A673 (cell line): ENCODE data around the gene WDFY3. TPM values are rescaled to one million over a fixed set of nuclear protein-coding genes. Genes with fewer than 3 reads are reported as not detected.

ENCODE experiments used
- BruUV-seq: library from RNA; stranded (reverse); fragments of 400-500 nt; replicated peaks from 2 replicates; lab custom pipeline; 2021; lab: Mats Ljungman, UMichigan
- CTCF ChIA-PET: fragments of 300-600 bp; sonication (Branson Sonifier 250); formaldehyde crosslinking; loops from one replicate; lab custom pipeline; 2022; ENCODE audit warnings: antibody characterized with exemption; lab: Charles Lee
- POLR2A ChIA-PET: fragments of 300-600 bp; sonication (Branson Sonifier 250); formaldehyde crosslinking; loops from one replicate; lab custom pipeline; 2022; ENCODE audit warnings: antibody characterized with exemption; ENCODE audit not compliant: low non-redundant PET; lab: Charles Lee
- DNase-seq: peaks from one replicate; pipeline ENCODE4 v3.0.0-alpha.2; 2015; ENCODE audit warnings: low spot score
- H3K27ac ChIP-seq: fragments of 200-600 bp; sonication (generic); 2 replicates; pipeline ENCODE4 v1.5.1; 2016; ENCODE audit warnings: mixed run types, low read depth, mild to moderate bottlenecking, mixed read lengths, antibody characterized with exemption, low read length; ENCODE audit not compliant: poor library complexity, severe bottlenecking
- H3K27me3 ChIP-seq: fragments of 200-600 bp; sonication (generic); replicated peaks from 2 replicates; pipeline ENCODE4 v1.6.1; 2017; ENCODE audit warnings: mixed run types, low read depth, mild to moderate bottlenecking, mixed read lengths, antibody characterized with exemption, low read length; ENCODE audit not compliant: insufficient read depth, poor library complexity
- H3K36me3 ChIP-seq: fragments of 200-600 bp; sonication (generic); 2 replicates; pipeline ENCODE4 v1.6.1; 2016; ENCODE audit warnings: mixed run types, mild to moderate bottlenecking, mixed read lengths, antibody characterized with exemption, low read length; ENCODE audit not compliant: insufficient read depth, poor library complexity, severe bottlenecking
- H3K4me1 ChIP-seq: fragments of 200-600 bp; sonication (generic); 2 replicates; pipeline ENCODE4 v1.6.1; 2017; ENCODE audit warnings: mixed run types, mild to moderate bottlenecking, mixed read lengths, antibody characterized with exemption, low read length; ENCODE audit not compliant: insufficient read depth, poor library complexity, severe bottlenecking
- H3K4me3 ChIP-seq: fragments of 200-600 bp; sonication (generic); 2 replicates; pipeline ENCODE4 v1.5.1; 2016; ENCODE audit warnings: low read depth, mixed run types, mild to moderate bottlenecking, mixed read lengths, low read length; ENCODE audit not compliant: poor library complexity, severe bottlenecking
- H3K9me3 ChIP-seq: fragments of 200-600 bp; sonication (generic); 2 replicates; pipeline ENCODE4 v1.6.1; 2016; ENCODE audit warnings: mixed run types, low read depth, mild to moderate bottlenecking, mixed read lengths, antibody characterized with exemption, low read length; ENCODE audit not compliant: poor library complexity, severe bottlenecking
- CTCF ChIP-seq: fragments of 300-800, 200-600 bp; sonication (generic); conservative IDR thresholded peaks from 2 replicates; pipeline ENCODE4 v1.5.1; 2017; ENCODE audit warnings: low read depth, mild to moderate bottlenecking, antibody characterized with exemption, low read length, moderate library complexity, mixed read lengths
- EZH2 ChIP-seq: fragments of 200-600 bp; sonication (generic); IDR thresholded peaks from 2 replicates; pipeline ENCODE4 v1.6.1; 2017; ENCODE audit warnings: borderline replicate concordance, low read depth, mild to moderate bottlenecking, mixed read lengths, antibody characterized with exemption, low read length; ENCODE audit not compliant: poor library complexity, severe bottlenecking
- intact Hi-C: fragments of 100-400 bp; cut with micrococcal nuclease; formaldehyde crosslinking; loops from one replicate; pipeline ENCODE4 v1.10.0; 2022; ENCODE audit not compliant: unreplicated experiment
- total RNA-seq: library from RNA; stranded (reverse); gene quantifications from 2 replicates; pipeline ENCODE4 v1.2.3, GENCODE V29; 2021

Gene WDFY3
- total RNA-seq, 1 experiment from 2014 or later: 43.4 TPM

DNA sequence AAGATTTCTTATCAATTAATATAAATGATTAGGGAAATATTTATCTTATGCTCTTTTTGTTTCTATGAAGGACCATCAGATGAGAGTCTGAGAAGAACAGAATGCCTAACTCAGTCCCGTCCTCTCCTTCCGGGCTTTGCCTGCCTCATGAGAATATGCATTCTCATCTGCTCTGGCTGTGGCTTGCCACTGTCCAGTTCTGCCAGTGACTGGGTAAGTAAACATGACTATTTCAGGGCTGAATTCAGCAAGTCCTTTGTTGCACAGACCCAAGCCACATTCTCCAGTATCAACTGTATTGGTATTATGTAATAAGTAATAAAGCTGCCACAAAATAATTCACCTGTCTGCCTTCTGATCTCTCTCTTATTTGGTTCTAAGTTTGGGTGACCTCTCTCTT lies 110.7 kb downstream of the WDFY3 start:
- ChIA-PET POLR2A (no interaction called here), CTCF (no interaction called here)
- no peaks in the 10 kb centered on the region for H3K9me3 ChIP-seq
- no peak for TF ChIP-seq CTCF
- no peak for TF ChIP-seq EZH2
- intact Hi-C loops: loop anchor here (10.0 kb wide), 1 partner anchor 109 kb away; the partner anchor contains the start of gene WDFY3
- peaks cover 18% of the 10 kb centered on the region for H3K4me1 ChIP-seq
- no peaks in the 10 kb centered on the region for H3K36me3 ChIP-seq
- no peak for DNase-seq
- H3K27ac ChIP-seq: no peak overlapping the region
- no peaks in the 10 kb centered on the region for H3K27me3 ChIP-seq
- no TSS peak for BruUV-seq
- H3K4me3 ChIP-seq: no peak overlapping the region

GRCh38 chr4:84852081-84852480 lies 114.4 kb downstream of the WDFY3 start:
- TF ChIP-seq EZH2 (no peak), CTCF (no peak)
- ChIA-PET POLR2A (no interaction called here), CTCF (no interaction called here)
- intact Hi-C loops: loop anchor here (10.0 kb wide), 1 partner anchor 113 kb away; the partner anchor contains the start of gene WDFY3
- H3K4me3 ChIP-seq: no peak overlapping the region
- H3K36me3 ChIP-seq: peaks cover 14% of the 10 kb centered on the region
- no peak for DNase-seq
- no peaks in the 10 kb centered on the region for H3K9me3 ChIP-seq
- H3K27me3 ChIP-seq: no peaks in the 10 kb centered on the region
- H3K4me1 ChIP-seq: peaks cover 20% of the 10 kb centered on the region
- BruUV-seq: no TSS peak
- H3K27ac ChIP-seq: no peak overlapping the region

- ChIA-PET CTCF (no interaction called here), POLR2A (interaction anchor here (0.5 kb wide), 1 partner anchor 103 kb away, joined by 3 read pairs; no protein-coding TSS in a partner anchor)
- H3K27me3 ChIP-seq: no peaks in the 10 kb centered on the region
- no peak overlapping the region for H3K27ac ChIP-seq
- TF ChIP-seq CTCF (no peak), EZH2 (no peak)
- no peak for DNase-seq
- intact Hi-C loops: no loop called here
- H3K4me1 ChIP-seq: peaks cover 9% of the 10 kb centered on the region
- no peak overlapping the region for H3K4me3 ChIP-seq
- BruUV-seq: no TSS peak
- peaks cover 14% of the 10 kb centered on the region for H3K36me3 ChIP-seq
- no peaks in the 10 kb centered on the region for H3K9me3 ChIP-seq
These were observed 117.3 kb downstream of the WDFY3 start for GRCh38 chr4:84849051-84849640.
